ENCODE data around the gene SLC1A7. TPM values are rescaled to one million over a fixed set of nuclear protein-coding genes. Genes with fewer than 3 reads are reported as not detected.

SLC1A7 gene
- total and polyA plus RNA-seq, 2 of the 13 experiments (the other 11 are each of a cell fraction or from before 2014, with no cell fraction given) = 0.04 to 2.0 TPM

GRCh38 chr1:53160924-53161378 is 18.5 kb upstream of the SLC1A7 start (continued):
- TF ChIP-seq, protein P1, sequence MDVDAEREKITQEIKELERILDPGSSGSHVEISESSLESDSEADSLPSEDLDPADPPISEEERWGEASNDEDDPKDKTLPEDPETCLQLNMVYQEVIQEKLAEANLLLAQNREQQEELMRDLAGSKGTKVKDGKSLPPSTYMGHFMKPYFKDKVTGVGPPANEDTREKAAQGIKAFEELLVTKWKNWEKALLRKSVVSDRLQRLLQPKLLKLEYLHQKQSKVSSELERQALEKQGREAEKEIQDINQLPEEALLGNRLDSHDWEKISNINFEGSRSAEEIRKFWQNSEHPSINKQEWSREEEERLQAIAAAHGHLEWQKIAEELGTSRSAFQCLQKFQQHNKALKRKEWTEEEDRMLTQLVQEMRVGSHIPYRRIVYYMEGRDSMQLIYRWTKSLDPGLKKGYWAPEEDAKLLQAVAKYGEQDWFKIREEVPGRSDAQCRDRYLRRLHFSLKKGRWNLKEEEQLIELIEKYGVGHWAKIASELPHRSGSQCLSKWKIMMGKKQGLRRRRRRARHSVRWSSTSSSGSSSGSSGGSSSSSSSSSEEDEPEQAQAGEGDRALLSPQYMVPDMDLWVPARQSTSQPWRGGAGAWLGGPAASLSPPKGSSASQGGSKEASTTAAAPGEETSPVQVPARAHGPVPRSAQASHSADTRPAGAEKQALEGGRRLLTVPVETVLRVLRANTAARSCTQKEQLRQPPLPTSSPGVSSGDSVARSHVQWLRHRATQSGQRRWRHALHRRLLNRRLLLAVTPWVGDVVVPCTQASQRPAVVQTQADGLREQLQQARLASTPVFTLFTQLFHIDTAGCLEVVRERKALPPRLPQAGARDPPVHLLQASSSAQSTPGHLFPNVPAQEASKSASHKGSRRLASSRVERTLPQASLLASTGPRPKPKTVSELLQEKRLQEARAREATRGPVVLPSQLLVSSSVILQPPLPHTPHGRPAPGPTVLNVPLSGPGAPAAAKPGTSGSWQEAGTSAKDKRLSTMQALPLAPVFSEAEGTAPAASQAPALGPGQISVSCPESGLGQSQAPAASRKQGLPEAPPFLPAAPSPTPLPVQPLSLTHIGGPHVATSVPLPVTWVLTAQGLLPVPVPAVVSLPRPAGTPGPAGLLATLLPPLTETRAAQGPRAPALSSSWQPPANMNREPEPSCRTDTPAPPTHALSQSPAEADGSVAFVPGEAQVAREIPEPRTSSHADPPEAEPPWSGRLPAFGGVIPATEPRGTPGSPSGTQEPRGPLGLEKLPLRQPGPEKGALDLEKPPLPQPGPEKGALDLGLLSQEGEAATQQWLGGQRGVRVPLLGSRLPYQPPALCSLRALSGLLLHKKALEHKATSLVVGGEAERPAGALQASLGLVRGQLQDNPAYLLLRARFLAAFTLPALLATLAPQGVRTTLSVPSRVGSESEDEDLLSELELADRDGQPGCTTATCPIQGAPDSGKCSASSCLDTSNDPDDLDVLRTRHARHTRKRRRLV (CRISPR knock-in tag; IDR thresholded peaks at IDR 0.05) = no peak
- TF ChIP-seq ZNF20 (CRISPR knock-in tag; IDR thresholded peaks at IDR 0.05) (no peak), ZBTB39 (CRISPR knock-in tag; IDR thresholded peaks at IDR 0.05) (peak; percentile 82; the same call in 1 of the 2 replicates), ZNF354B (CRISPR knock-in tag; IDR thresholded peaks at IDR 0.05) (no peak), ZNF790 (CRISPR knock-in tag; IDR thresholded peaks at IDR 0.05; ENCODE audit: borderline replicate concordance) (no peak), JUND (CRISPR knock-in tag; IDR thresholded peaks at IDR 0.05) (peak; percentile 83), ZGPAT (CRISPR knock-in tag; IDR thresholded peaks at IDR 0.05) (peak; percentile 96), YY1 (IDR thresholded peaks at IDR 0.05; ENCODE audit: insufficient read depth, insufficient replicate concordance, low read depth, low read length) (peak; percentile 64), NFYB (CRISPR knock-in tag; IDR thresholded peaks at IDR 0.05) (peak; percentile 47; the same call in 1 of the 2 replicates), ZIK1 (CRISPR knock-in tag; IDR thresholded peaks at IDR 0.05; ENCODE audit: borderline replicate concordance, low read depth) (peak; percentile 52; the same call in 1 of the 2 replicates), ZNF646 (CRISPR knock-in tag; IDR thresholded peaks at IDR 0.05) (no peak), RFX3 (CRISPR knock-in tag; IDR thresholded peaks at IDR 0.05) (no peak), ZNF180 (CRISPR knock-in tag; IDR thresholded peaks at IDR 0.05; ENCODE audit: borderline replicate concordance, low read depth) (no peak), XBP1 (CRISPR knock-in tag; IDR thresholded peaks at IDR 0.05) (no peak)

Data from HepG2 (cell line).